GM19043 (cell line): Measurements from ENCODE around the gene GYS1.

Source experiments
- ATAC-seq: cut with Tn5 transposase; IDR thresholded peaks from one replicate; pipeline ENCODE4 v1.9.1; 2021; ENCODE audit warnings: low read depth; ENCODE audit not compliant: unreplicated experiment

The GYS1 gene

DNA sequence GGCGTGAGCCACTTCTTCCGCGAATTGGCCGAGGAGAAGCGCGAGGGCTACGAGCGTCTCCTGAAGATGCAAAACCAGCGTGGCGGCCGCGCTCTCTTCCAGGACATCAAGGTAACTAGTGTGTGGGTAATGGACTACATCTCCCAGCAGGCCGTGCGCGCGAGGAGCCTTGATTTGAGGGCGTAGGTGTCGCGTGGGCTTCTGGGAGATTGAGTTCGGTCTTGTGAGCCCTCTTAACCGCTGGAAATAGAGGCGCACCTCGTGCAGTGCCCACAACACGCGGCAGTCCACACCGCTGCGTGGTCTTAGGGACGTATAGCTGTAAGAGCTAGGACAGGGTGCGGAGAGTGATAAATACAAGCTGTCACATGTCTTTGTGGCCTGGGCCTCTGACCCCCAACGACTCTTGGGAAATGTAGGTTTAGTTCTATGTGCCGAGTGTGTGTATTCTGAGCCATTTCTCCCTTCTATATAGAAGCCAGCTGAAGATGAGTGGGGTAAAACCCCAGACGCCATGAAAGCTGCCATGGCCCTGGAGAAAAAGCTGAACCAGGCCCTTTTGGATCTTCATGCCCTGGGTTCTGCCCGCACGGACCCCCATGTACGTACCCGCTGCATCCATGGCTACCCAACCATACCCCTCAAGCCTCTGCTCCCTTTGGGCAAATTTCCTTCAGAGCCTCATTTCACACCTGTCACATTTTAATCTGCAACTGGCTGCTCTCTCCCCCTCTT lies 27.1 kb downstream of the GYS1 start:
- ATAC-seq = no peak

- peak; percentile 52 for ATAC-seq
Measured at GRCh38 chr19:48965040-48965805, 27.9 kb downstream of the GYS1 start, which contains the start of gene FTL. FTL (plus strand) TSS chr19:48965309; CDS start chr19:48965508, 199 bp downstream.

DNA sequence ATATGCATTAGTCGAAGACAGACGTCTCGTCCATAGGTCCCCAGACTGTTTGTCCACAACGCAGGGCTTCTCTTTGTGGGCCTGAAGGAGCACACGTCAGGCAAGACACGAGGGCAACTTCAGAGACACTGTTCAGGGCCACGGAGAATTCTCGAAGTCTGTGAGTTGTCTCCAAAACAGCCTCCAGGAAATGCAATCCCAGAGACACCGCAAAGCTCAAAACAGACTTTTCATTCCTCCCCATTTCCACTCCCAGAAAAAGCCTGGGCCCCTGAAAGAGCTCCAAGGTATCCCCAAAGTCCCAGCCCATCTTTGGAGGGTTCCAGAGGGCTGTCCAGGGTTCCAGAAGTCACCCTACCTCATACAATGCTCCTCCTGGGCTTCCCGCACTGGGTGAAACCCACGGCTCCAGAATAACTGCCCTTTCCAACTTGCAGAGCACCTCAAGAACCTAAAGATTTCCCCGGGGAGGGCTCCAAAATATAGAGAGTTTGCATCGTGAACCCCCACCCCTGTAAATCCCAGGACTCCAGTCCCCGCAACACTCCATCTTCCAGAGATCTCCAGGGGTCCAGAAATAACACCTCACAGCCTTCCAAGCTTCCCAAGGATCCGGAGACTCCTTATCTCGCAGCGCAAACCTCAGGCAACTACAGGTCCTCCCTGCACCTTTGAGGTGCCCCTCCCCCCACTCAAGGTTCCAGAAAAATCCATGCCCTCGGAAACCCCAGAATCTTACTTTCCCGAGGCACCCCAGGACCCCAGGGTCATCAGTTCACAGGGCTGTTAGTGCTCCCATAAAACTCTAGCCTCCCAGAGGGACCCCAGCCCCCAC lies 28.7 kb downstream of the GYS1 start:
- ATAC-seq = no peak

GRCh38 chr19:48963371-48964204 lies 29.5 kb downstream of the GYS1 start:
- no peak for ATAC-seq

GRCh38 chr19:48962849-48963165 lies 30.3 kb downstream of the GYS1 start:
- ATAC-seq = no peak

DNA sequence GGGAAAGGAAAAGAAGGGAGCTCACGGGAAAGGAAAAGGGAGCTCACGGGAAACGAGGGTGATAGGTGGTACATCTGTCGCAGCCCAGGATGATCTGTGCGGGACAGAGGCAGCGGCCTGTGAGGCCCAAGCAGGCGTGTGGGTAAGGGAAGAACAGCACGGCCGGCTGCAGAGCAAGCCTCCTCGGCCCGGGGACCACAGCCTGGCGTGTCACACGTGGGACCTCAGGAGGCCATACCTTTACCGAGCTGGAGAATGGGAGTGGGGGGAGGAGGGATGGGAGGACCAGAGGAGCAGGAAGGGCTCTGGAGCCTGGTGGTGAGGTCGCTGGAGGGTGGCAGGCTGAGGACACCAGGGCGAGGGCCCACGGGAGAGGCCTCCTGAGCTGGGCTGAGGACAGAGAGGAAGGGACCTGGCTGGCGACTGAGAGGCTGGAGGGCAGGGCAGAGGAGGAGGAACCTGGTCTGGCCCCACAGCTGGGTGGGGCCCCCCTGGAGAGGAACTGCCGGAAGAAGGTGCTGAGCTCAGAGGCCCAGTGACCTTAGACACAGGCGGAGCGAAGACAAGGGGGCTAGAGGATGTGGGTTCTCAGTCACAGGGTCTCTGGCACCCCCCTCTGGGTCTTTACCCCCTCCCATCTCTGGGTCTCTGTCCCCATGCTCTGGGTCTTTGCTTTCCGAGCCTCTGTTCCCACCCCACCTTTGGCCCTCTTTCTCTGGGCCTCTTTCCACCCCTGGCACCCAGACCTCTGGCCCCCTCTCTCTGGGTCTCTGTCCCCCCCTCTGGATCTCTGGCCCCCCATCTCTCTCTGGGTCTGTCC lies 30.9 kb downstream of the GYS1 start:
- no peak for ATAC-seq

DNA sequence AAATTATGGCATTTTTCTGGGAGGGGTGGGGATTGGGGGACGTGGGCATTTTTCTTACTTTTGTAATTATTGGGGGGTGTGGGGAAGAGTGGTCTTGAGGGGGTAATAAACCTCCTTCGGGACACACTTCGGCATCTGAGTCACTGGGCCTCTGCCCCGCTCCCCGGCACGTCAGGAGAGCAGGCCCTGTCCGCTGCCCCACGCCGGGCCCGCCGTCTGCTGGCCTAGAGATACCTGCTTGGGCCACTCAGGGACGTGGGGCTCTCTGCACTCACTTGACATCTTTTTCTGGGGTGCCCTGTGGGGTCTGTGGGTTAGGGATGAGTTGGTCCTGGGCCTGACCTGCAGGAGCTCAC lies 31.5 kb downstream of the GYS1 start:
- ATAC-seq = no peak

- ATAC-seq = no peak
Measured at GRCh38 chr19:48961051-48961649, 32.0 kb downstream of the GYS1 start.

- no peak for ATAC-seq
Measured at GRCh38 chr19:48959341-48960239, 33.5 kb downstream of the GYS1 start.

- no peak for ATAC-seq
Measured at GRCh38 chr19:48958006-48958405, 35.1 kb downstream of the GYS1 start.

DNA sequence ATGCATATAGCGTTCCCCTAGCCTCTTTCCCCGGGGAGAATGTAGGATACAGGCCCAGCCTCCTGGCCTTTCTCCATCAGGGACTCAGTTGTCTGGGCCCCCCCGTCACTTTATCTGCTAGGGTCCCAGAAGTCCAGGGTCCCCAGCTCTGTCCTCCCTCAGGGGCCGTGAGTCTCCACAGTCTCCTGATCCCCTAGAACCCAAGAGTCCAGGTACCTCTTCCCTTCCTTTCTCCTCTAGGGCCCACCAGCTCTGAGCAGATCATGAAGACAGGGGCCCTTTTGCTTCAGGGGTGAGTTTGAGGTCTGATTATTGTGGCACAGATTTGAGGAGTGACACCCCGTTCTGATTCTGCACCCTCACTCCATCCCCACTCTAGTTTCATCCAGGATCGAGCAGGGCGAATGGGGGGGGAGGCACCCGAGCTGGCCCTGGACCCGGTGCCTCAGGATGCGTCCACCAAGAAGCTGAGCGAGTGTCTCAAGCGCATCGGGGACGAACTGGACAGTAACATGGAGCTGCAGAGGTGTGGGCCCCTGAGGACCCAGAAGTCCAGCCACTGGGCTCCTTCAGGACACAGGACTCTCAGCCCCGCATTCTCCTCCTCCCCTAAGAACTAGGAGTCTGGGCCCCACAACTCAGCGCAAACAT lies 37.7 kb downstream of the GYS1 start:
- ATAC-seq = no peak

- ATAC-seq = peak; percentile 71
Measured at GRCh38 chr19:48954595-48955307, 38.4 kb downstream of the GYS1 start, which contains the start of gene BAX. BAX (plus strand) TSS chr19:48954875; CDS start chr19:48954929, 54 bp downstream.

DNA sequence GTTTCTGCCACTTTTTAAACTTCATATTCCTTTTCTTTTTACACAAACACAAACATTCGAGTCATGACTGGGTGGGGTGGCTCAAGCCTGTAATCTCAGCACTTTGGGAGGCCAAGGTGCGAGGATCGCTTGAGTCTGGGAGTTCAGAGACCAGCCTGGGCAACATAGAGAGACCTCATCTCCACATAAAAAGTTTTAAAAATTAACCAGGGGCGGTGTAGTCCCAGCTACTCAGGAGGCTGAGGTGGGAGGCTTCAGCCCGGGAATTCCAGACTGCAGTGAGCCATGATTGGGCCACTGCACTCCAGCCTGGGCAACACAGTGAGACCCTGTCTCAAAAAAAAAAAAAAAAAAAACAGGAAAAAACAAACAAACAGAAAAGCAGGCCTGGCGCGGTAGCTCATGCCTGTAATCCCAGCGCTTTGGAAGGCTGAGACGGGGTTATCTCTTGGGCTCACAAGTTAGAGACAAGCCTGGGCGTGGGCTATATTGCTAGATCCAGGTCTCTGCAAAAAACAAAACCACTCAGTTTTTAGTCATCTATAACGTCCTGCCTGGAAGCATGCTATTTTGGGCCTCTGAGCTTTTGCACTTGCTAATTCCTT lies 39.0 kb downstream of the GYS1 start:
- ATAC-seq = no peak

GRCh38 chr19:48953141-48953540 lies 40.0 kb downstream of the GYS1 start:
- no peak for ATAC-seq

DNA sequence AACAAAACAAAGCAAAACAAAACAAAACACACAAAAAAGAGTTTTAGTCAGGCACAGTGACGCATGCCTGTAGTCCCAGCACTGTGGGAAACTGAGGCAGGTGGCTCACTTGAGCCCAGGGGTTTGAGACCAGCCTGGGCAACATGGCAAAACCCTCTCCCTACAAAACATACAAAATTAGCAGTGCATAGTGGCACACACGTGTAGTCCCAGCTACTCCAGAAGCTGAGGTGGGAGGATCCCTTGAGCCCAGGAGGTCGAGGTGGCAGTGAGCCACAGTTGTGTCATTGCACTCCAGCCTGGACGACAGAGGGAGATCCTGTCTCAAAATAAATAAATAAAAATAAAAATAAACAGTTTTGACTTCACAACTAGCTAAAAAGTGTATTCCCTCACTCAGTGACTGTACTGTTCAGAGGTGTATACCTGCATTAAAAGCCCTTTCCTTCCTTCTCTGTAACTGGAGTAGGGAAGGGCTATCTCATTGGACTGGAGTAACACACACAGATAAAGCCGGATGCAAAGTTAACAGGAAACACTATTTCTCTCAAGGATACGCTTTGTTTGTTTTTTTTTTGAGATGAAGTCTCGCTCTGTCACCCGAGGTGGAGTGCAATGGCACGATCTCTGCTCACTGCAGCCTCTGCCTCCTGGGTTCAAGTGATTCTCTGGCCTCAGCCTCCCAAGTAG lies 42.1 kb downstream of the GYS1 start:
- no peak for ATAC-seq

GRCh38 chr19:48950159-48950558 lies 43.0 kb downstream of the GYS1 start:
- ATAC-seq = no peak
